A549 treated with Mapracorat at 1 μM for 4 hours (cell line): Measurements from ENCODE around the gene TIMD4. TPM values are rescaled to one million over a fixed set of nuclear protein-coding genes. Genes with fewer than 3 reads are reported as not detected.

ENCODE experiments used
- total RNA-seq: library from RNA; stranded (reverse); fragments of 200-300 nt; extraction: Qiagen RNA extraction; gene quantifications from 5 replicates; pipeline ENCODE4 v1.2.3, GENCODE V29; 2022

TIMD4 gene
- 0.74 to 1.6 TPM (median 1.1 TPM) in 5 replicates for total RNA-seq

DNA sequence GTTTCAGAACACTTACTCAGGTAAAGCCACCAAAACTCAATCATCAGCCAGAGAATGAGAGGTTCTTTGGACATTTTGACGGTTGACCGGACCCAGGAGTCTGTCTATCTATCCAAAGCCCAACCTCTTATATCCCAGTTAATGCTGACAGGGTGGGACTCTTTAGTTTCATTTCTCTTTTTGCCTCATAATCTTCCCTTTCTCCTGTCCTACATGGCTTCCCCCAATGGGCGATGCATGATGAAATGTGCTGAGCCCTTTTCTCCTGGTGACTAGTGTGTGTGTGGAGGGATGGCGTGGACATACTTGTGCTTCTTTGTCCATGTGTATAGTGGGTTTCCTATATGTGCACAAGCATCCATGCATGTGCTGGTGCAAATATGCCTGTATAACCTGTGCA, at the start of gene TIMD4:
Gene TIMD4 (minus strand): TSS at position 102 of the 400 bp plus-strand sequence. CDS start 28 bp downstream, at position 74.

Other genes with a start within 250 kb of the TIMD4 start
- gene PPP1R2B, start 112.9 kb downstream of the TIMD4 start, total RNA-seq, result 0.11 to 0.17 TPM (median 0.14 TPM) in 3 of 5 replicates, not detected in the others
- 28.4 to 34.3 TPM (median 32.1 TPM) in 5 replicates for gene HAVCR1, start 95.9 kb upstream of the TIMD4 start, total RNA-seq
- gene HAVCR2, start 145.8 kb upstream of the TIMD4 start, total RNA-seq, result 0.28 to 0.34 TPM (median 0.30 TPM) in 5 replicates
- 13.5 to 21.0 TPM (median 15.1 TPM) in 5 replicates for gene MED7, start 179.6 kb upstream of the TIMD4 start, total RNA-seq
- gene GARIN3, start 203.0 kb upstream of the TIMD4 start, total RNA-seq, result not detected in 5 replicates
- gene ITK, start 217.6 kb upstream of the TIMD4 start, total RNA-seq, result 0.05 TPM in 3 of 5 replicates, not detected in the others